Right atrium auricular region (tissue), 2 donors: Measurements from ENCODE around the gene ATXN1. TPM values are rescaled to one million over a fixed set of nuclear protein-coding genes. Genes with fewer than 3 reads are reported as not detected.
A peak's percentile ranks its signal among the peaks of the same experiment; 100 is the strongest.
"Not testable (repeated sequence)": the region's sequence is repeated elsewhere in the genome, so short reads cannot be mapped to it uniquely, and the experiment has no call there.

Source experiments
- DNase-seq: peaks from one replicate; pipeline ENCODE4 v3.0.0-alpha.2; 2019; ENCODE audit warnings: low spot score
- H3K27ac ChIP-seq, 2 donors: fragments of 200-600 bp; sonication (generic); 1 replicate in 1 of 2; 2 replicates in 1 of 2; pipeline ENCODE4 v1.5.1; 2016 to 2019
- H3K27me3 ChIP-seq, 2 donors: fragments of 200-600 bp; sonication (generic); one replicate each; pipeline versions ENCODE4 v1.5.1 to v1.6.0; 2017 to 2019
- H3K36me3 ChIP-seq: fragments of 200-600 bp; sonication (generic); one replicate; pipeline ENCODE4 v1.5.1; 2016
- H3K4me1 ChIP-seq, 2 donors: fragments of 200-600 bp; sonication (generic); one replicate each; pipeline versions ENCODE4 v1.5.1 to v1.6.0; 2017 to 2019
- H3K4me3 ChIP-seq, 2 donors: fragments of 200-600 bp; sonication (generic); 1 replicate in 1 of 2; 2 replicates in 1 of 2; pipeline ENCODE4 v1.5.1; 2017 to 2019; ENCODE audit warnings: mild to moderate bottlenecking in 1 of 2, moderate library complexity in 1 of 2
- H3K9me3 ChIP-seq, 2 donors: fragments of 200-600 bp; sonication (generic); one replicate each; pipeline ENCODE4 v1.5.1; 2019
- total RNA-seq, 2 donors: library from RNA; depleted of rRNA; stranded (reverse); fragments of >200 nt; gene quantifications; one replicate each; pipeline ENCODE4 v1.1.0, GENCODE V29; 2016
- TF ChIP-seq, protein P1 (sequence below), 2 donors: fragments of 200-600 bp; sonication (generic); IDR thresholded peaks; one replicate each; pipeline ENCODE4 v1.5.1; 2019; ENCODE audit warnings: antibody characterized with exemption in 2 of 2

Gene ATXN1
- total RNA-seq, 2 donors from 2014 or later = 41.8 to 62.0 TPM

DNA sequence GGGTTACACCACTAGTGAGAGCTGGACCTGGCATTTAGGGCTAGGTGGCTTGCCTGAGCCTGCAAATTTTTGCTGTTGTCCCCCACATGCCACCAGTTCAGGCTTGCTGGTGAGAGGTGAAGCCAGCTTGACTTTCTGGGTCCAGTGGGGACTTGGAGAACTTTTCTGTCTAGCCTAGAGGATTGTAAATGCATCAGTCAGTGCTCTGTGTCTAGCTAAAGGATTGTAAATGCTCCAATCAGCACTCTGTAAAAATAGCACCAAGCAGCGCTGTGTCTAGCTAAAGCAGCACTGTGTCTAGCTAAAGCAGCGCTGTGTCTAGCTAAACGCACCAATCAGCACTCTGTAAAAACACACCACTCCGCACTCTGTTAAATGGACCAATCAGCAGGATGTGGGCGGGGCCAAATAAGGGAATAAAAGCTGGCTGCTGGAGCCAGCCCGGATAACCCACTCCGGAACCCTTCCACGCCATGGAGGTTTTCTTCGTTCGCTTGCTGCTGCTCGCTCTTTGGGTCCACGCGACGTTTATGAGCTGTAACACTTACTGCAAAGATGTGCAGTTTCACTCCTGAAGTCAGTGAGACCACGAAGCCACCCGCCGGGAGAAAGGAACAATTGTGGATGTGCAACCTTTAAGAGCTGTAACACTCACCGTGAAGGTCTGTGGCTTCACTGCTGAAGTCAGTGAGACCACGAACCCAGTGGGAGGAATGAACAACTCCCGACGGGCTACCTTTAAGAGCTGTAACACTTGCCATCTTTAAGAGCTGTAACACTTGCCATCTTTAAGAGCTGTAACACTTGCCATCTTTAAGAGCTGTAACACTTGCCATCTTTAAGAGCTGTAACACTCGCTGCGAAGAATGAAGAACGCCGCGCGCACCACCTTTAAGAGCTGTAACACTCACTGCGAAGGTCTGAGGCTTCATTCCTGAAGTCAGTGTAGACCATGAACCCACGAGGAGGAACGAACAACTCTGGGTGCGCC is 495.6 kb downstream of the ATXN1 start:
- TF ChIP-seq, protein P1, sequence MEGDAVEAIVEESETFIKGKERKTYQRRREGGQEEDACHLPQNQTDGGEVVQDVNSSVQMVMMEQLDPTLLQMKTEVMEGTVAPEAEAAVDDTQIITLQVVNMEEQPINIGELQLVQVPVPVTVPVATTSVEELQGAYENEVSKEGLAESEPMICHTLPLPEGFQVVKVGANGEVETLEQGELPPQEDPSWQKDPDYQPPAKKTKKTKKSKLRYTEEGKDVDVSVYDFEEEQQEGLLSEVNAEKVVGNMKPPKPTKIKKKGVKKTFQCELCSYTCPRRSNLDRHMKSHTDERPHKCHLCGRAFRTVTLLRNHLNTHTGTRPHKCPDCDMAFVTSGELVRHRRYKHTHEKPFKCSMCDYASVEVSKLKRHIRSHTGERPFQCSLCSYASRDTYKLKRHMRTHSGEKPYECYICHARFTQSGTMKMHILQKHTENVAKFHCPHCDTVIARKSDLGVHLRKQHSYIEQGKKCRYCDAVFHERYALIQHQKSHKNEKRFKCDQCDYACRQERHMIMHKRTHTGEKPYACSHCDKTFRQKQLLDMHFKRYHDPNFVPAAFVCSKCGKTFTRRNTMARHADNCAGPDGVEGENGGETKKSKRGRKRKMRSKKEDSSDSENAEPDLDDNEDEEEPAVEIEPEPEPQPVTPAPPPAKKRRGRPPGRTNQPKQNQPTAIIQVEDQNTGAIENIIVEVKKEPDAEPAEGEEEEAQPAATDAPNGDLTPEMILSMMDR (IDR thresholded peaks at IDR 0.05) = no peak
- no peak for DNase-seq
- Histone ChIP-seq H3K4me1 (peaks cover 0 to 5% of the 10 kb centered on the region in 2 donors), H3K9me3 (no peaks in the 10 kb centered on the region), H3K36me3 (no peaks in the 10 kb centered on the region), H3K4me3 (no peak overlapping the region), H3K27me3 (no peaks in the 10 kb centered on the region), H3K27ac (no peak overlapping the region)

DNA sequence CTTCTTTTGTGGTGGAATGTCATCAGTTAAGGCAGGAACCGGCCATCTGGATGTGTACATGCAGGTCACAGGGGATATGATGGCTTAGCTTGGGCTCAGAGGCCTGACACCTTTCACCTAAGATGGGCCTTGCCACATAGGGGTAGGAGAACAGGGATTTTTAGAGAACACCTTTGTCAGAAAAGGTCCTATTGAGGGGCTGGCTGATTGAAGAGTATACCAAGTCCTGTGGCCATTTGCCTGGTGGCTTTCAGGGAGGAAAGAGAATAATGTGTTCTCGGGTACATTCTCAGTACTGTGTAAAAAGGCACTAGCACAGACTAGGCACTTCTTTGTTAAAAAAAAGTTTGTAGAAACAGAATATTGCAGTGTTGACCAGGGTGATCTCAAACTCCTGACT is 496.5 kb downstream of the ATXN1 start:
- TF ChIP-seq, protein P1 (IDR thresholded peaks at IDR 0.05) = no peak
- Histone ChIP-seq H3K4me3 (no peak overlapping the region), H3K27me3 (no peaks in the 10 kb centered on the region), H3K9me3 (no peaks in the 10 kb centered on the region), H3K27ac (no peak overlapping the region), H3K4me1 (no peaks in the 10 kb centered on the region), H3K36me3 (no peaks in the 10 kb centered on the region)
- DNase-seq = no peak

DNA sequence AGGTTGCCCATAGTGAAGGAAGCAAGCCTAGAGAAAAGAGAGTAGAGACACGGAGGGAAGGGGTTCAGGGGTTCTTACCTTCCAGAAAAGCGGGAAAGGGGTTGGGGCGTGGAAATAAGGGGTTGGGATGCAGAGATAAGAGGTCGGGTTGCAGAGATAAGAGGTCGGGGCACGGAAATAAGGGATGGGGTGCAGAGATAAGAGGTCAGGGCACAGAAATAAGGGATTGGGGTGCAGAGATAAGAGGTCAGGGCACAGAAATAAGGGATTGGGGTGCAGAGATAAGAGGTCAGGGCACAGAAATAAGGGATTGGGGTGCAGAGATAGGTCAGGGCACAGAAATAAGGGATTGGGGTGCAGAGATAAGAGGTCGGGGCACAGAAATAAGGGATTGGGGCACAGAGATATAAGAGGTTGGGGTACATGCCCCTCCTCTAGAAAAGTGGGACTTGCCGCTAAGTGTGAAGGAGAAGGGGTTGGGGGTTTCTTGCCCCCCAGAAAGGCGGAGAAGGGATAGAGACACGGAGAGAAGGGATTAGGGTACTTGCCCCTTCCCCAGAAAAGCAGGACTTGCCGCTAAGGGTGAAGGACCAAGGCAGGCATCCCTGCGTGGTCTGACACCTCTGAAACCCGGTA is 497.7 kb downstream of the ATXN1 start:
- H3K4me1 ChIP-seq, DNase-seq, H3K9me3 ChIP-seq, H3K4me3 ChIP-seq, H3K27ac ChIP-seq, H3K36me3 ChIP-seq, H3K27me3 ChIP-seq: not testable (repeated sequence)

DNA sequence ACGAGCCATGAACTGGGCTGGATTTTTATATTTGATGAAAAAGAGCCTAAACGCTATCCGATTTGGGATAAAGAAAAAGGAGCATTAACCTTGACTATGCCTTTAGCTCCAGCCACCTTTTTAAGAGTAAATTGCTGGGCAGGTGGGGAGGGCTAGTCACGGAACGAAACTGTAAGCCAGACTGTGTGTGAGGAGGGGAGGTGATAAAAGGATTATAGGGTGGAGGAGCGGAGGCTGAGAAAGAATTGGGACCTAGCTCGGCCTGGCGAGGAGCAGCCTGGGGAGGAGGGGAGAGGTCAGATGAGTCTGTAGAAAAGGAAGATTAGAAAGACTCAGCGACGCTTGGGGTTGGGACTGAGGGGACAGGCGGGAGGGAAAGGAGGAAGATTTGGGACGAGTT is 498.5 kb downstream of the ATXN1 start:
- not testable (repeated sequence) for H3K4me3 ChIP-seq, H3K36me3 ChIP-seq, H3K27me3 ChIP-seq, H3K27ac ChIP-seq, DNase-seq, H3K9me3 ChIP-seq
- peaks cover 0 to 15% of the 10 kb centered on the region in 2 donors for H3K4me1 ChIP-seq

DNA sequence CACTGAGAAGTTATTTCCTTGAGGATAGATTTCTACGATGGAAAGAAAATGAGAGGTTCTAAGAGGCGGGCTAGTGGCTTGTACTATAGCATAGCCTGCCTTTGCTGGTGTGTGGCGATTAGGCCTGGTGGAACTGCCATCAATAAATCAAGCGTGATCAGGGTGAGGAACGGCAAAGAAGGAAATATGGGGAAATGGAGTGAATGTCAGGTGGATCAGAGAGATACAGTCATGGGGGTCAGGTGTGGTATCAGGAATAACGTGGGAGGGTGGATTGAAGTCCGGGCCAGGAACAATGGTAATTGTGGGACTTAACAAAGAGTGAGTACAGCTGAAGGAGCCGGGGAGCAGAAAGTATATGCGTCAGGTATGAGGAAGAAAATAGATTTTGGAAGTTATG is 500.7 kb downstream of the ATXN1 start:
- H3K27ac ChIP-seq, DNase-seq, H3K36me3 ChIP-seq, H3K27me3 ChIP-seq, H3K4me3 ChIP-seq, H3K9me3 ChIP-seq: not testable (repeated sequence)
- peaks cover 0 to 19% of the 10 kb centered on the region in 2 donors for H3K4me1 ChIP-seq

DNA sequence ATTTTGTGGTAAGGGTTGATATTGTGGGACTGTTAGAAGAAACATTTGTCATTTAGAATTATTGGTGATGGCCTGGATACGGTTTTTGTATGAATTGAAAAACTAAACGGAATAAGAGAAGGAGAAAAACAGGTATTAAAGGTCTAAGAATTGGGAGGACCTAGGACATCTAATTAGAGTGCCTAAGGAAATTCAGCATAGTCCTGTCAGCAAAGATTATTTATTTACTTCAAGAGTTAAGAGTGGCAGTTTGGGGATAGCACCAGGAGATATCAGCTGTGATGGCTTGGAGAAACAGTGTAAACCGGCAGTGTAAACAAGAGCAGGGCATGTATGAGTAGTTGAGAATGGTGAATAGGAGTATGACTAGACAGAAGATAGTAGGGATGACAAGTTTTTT is 501.7 kb downstream of the ATXN1 start:
- not testable (repeated sequence) for H3K27me3 ChIP-seq, H3K4me3 ChIP-seq, DNase-seq, H3K27ac ChIP-seq, H3K9me3 ChIP-seq
- Histone ChIP-seq H3K4me1 (peaks cover 0 to 19% of the 10 kb centered on the region in 2 donors), H3K36me3 (peaks cover 19% of the 10 kb centered on the region)

DNA sequence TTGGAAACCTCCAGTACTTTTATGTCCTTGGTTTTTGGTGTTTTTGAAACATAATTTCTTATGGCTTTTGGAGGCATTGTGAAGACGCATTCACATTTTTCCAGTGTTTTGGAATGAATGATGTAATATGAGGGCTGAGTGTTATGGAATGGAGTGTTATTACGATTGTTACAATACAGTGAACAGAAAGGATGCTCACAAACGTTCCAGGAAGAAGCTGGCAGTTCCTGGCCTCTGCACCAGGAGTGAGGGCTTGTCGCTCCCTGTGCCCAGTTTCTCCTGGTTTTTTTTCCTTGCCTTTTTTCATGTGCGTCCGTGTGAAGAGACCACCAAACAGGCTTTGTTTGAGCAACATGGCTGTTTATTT is 502.6 kb downstream of the ATXN1 start:
- DNase-seq = no peak
- Histone ChIP-seq H3K27ac (peak overlapping the region; percentile 41 to 80), H3K9me3 (no peaks in the 10 kb centered on the region), H3K4me1 (peaks cover 0 to 19% of the 10 kb centered on the region in 2 donors), H3K36me3 (peaks cover 21% of the 10 kb centered on the region), H3K4me3 (no peak overlapping the region), H3K27me3 (no peaks in the 10 kb centered on the region)
- TF ChIP-seq, protein P1 (IDR thresholded peaks at IDR 0.05) = no peak
